Measurements from ENCODE around the gene TMEM240.
"Not testable (repeated sequence)": the region's sequence is repeated elsewhere in the genome, so short reads cannot be mapped to it uniquely, and the experiment has no call there.

Gene TMEM240

DNA sequence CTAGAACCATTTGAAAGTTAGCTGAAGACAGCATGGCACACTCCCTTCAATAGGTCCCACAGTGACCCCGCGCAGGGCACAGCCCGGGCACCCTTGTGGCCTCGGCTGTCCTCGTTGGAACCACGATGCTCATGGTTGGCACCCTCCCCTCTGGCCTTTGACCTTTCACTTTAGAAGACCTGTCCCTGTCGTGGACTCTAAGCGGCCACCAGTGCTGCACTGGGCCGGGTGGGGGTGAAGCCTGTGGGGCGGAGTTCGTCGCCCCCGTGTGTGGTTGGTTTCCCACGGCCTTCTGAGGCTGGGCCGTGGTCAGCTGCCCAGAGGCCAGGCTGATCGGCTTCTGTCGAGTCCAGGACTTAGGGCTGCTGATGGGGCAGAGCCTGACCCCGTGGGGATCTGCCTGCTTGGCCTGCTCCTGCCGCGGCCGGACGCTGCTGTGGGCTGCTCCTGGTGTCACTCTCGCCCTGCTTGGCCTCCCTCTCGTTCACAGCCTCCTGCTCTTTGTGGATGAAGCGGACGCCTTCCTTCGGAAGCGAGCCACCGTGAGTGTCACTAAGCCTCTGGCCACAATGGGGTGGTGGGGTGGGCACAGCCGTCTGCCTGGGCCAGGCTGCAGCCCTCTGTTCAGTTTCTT, 15.6 kb downstream of the TMEM240 start:
- DNase-seq (ENCODE audit: low spot score) = not testable (repeated sequence)

DNA sequence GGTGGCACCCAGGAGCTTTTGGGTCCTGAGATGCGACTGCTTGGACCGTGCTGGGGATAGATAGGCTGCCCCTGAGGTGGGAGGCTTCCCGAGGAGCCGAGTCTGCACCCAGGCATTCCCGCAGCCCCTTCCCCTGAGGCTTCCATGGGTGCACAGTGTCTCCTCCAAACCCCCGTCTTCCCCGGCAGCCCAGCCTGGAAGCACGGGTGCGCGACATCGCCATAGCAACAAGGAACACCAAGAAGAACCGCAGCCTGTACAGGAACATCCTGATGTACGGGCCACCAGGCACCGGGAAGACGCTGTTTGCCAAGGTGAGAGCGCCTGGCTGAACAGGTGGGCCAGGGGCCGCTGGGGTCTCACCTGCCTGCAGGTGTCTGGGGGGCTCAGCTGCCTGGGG, 16.8 kb downstream of the TMEM240 start:
- DNase-seq (ENCODE audit: low spot score) = not testable (repeated sequence)

DNA sequence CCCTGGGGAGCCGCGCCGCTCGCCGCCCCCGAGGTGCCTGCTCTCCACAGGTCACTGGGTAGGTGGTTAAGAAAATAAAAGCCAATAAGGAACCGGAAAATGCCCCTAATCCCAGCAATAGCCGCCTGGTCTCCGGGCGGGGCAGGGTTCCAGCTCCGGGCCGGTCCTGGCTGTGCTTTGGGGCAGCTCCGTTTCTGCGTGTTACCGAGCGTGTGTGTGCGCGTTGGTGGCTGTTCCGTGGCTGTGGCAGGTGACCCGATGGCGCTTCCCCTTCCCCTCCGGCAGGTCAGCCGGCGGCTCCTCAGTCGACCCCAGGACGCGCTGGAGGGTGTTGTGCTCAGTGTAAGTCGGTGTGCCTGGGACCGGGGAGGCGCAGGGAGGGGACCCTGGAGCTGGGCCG, 17.2 kb downstream of the TMEM240 start:
- not testable (repeated sequence) for DNase-seq (ENCODE audit: low spot score)

DNA sequence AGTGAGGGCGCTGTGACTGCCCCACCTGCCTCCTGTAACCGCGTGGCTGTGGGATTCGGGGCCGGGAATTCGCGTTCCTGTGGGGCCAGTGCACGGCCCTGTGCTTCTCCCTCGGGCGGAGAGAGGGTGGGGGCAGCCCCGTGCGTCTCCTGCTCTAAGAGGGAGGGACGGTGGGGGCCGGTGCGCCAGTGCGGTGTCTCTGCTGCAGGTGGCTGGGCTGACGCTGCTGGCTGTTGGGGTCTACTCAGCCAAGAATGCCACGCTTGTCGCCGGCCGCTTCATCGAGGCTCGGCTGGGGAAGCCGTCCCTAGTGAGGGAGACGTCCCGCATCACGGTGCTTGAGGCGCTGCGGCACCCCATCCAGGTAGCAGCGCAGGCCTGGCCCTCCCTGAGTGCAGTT, 17.9 kb downstream of the TMEM240 start:
- DNase-seq (ENCODE audit: low spot score) = not testable (repeated sequence)

DNA sequence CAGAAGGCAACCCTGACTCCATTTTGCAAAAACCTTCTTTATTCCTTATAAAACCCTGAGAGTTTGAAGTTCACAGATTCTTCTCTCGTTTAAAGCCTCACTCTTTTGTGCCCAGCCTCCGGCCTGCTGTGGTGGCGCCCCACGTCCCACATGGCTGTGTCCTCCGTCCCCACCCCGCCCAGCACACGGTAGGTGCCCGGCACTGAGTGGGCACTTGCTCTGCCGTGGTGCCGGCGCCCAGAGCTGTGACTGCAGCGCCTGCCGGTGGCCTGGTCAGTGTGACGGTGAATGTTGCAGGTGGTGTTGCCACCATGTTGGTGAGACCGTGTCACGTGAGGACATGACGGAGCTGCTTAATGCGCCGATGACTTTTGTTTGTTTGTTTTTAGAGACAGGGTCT, 19.1 kb downstream of the TMEM240 start:
- no peak for DNase-seq (ENCODE audit: low spot score)

DNA sequence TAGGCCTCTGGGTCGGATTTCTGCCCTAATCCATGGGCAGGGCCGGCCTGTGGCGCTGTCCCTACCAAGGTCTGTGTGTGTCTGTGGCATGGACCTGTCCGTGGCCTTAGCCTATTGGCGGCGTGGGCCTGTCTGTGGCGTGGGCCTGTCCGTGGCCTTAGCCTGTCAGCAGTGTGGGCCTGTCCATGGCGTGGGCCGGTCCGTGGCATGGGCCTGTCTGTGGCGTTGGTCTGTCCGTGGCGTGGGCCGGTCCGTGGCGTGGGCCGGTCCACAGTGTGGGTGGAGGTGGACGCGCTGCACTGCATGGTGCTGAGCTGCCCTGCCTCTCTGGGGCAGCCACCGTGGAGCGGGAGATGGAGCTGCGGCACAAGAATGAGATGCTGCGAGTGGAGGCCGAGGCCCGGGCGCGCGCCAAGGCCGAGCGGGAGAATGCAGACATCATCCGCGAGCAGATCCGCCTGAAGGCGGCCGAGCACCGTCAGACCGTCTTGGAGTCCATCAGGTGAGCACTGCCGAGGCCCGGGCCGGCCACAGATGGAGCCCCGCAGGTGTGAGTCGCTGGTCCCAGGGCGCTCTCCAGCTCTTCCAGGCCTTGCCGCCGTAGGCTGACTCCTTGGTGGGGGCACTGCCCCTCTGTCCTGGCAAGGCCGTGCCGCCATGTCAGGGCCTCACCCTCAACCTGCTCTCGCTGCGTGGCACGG, 20.5 kb downstream of the TMEM240 start:
- not testable (repeated sequence) for DNase-seq (ENCODE audit: low spot score)

DNA sequence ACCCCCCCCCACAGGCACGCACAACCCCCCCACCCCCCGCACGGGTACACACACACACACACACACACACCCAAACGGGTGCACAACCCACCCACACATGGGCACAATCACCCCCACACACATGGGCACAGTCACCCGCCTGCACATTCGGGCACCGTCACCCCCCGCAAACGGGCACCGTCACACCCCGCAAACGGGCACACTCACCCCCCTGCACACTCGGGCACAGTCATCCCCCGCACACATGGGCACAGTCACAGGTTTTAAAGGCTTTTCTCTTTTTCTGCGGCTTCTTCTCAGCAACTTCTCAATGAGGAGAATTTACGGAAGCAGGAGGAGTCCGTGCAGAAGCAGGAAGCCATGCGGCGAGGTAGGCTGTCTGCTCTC, 21.8 kb downstream of the TMEM240 start:
- not testable (repeated sequence) for DNase-seq (ENCODE audit: low spot score)

DNA sequence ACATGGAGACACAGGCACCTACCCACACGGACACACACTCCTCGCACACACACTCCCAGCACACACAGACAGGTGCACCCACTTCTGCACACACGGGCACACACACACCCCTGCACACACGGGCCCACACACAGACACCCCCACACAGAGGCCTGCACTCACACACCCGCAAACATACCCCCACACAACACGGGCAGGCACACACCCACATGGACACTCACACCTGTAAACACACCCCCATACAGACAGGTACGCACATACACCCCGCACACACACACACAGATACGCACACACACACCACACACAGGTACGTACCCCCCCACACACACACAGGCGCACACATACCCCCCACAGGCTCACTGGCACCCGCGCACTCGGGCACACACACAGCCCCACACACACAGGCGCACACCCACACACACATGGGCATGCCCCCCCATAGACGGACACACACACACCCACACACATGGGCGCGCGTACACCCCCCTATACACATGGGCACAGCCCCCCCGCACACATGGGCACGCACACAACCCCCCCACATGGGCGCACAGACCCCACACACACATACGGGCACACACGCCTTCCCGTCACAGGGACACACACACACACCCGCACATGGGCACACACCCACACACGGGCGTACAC, 22.3 kb downstream of the TMEM240 start:
- DNase-seq (ENCODE audit: low spot score) = no peak

DNA sequence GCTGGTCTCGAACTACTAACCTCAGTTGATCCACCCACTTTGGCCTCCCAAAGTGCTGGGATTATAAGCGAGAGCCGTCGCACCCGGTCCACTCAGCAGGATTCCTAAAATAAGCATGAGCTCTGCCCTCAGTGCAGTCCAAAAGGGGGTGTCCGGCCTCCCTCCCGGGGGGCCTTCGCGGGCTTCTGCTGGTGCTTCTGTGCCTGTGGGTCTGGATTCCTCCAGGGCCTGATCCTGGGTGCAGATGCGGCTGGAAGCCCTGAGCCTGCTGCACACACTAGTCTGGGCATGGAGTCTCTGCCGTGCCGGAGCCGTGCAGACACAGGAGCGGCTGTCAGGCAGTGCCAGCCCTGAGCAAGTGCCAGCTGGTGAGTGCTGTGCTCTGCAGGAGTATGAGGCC, 23.5 kb downstream of the TMEM240 start:
- not testable (repeated sequence) for DNase-seq (ENCODE audit: low spot score)

DNA sequence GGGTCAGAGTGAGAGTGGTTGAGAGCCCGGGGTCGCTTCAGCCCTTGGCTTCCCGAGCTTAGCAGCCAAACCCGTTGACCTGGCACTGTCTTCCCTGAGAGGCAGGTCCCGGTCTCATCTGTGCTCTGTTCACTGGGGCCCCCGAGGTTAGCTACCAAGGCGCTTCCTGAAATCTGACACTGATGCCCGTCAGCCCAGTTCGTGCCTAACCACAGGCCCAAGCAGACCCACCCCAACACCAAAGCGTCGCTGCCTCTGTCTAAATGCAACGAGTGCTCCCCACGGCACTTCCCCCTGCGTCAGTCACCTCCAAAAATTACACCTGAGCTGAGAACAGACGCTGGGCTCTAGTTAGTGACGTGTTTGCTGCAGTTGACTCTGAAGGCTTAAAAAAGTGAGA, 26.0 kb downstream of the TMEM240 start:
- not testable (repeated sequence) for DNase-seq (ENCODE audit: low spot score)

DNA sequence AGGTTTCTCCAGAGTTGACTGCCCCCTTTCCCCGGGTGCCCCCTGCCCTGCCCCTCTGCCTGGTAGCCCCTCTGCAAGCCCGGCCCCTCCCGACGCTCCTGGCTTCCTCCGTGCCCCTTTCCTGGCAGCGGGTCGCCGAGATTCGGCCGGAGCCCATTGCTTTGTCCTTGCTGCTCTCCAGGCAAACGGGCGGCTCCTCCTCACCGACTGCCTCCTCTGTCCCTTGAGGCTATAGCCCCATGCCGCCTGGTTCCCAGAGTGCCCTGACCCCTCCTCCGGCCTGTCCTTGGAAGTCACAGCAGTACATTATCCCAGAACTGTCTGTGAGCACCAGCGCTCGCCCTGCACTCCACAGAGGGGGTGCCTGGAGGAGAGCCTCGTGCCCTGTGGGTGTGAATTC, 26.7 kb downstream of the TMEM240 start:
- not testable (repeated sequence) for DNase-seq (ENCODE audit: low spot score)

DNA sequence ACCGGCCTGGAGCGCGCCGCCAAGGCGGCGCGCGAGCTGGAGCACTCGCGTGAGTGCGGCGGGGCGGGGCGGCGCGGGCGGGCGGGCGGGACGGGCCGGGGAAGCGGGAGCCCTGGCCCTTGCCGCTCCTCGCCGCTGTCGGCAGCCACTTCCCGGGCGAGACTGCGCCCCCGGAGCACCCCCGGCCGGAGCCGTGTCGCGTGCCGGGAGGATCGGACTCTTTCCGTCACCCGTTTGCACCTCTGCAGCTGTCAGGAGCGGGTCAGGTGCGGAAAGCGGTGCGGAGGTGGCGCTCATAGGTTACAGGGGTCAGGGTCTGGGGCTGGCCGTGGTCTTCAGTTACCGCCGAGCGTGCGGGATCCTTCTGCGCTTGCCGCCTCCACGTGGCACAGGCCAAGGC, 28.0 kb downstream of the TMEM240 start:
- not testable (repeated sequence) for DNase-seq (ENCODE audit: low spot score)

DNA sequence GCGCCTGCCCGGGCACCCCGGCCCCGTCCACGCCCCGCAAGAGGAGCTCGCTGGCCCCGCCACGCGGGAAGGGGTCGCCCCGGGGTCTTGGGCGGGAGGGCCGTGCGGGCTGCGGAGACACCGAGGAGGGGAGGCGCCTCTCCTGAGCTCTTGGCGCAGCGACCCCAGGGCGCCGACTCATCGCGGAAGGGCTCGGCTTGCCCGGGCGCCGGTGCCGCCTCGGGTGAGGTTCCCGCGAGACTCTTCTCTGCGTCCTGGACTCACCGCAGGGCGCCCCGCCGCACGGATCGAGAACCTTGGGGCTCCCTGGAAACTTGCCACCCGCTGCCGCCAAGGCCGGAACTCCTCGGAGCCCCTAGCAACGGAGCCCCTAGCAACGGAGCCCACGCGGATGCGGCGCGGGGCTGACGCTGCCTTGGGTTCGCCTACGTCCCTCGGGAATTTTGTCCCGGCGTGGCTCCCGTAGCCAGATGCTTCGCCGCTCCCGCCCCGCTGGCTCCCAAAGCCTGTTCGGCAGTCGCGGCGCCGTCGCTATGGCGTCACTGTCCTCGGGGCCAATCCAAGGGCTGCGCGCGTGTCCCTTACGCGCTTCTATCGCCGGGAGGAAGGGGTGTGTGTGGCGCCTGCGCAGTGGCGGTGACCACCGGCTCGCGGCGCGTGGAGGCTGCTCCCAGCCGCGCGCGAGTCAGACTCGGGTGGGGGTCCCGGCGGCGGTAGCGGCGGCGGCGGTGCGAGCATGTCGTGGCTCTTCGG, 28.7 kb downstream of the TMEM240 start, which contains the start of gene ATAD3A:
Gene ATAD3A (plus strand): TSS at position 630 of the 753 bp plus-strand sequence. CDS start 107 bp downstream, at position 737.
- DNase-seq (ENCODE audit: low spot score) = peak; percentile 99

DNA sequence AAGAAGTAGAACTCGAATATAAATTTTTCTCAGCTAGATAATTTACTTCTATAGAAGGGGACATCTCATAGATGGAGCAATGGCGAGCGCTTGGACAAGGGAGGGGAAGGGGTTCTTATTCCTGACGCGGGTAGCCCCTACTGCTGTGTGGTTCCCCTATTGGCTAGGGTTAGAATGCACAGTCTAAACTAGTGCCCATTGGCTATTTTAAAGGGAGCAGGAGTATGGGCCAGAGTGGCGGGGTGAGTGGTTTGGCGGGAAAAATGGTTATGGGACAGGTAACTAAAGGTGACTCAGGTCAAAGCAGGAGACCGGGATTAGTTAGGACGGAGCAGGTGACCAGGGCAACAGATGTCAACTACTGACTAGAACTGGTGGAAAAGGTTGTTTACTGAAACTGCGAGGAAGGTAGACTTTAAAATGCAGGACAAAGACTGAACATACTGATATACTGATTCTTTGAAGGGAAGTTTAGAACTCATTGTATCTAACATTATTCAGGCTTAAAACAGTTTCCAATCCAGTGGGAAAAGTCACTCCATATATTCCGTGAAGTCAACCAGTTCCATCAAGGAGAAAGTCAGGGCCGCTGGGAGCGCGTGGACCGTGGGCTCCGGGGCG, 29.4 kb downstream of the TMEM240 start:
- no peak for DNase-seq (ENCODE audit: low spot score)

DNA sequence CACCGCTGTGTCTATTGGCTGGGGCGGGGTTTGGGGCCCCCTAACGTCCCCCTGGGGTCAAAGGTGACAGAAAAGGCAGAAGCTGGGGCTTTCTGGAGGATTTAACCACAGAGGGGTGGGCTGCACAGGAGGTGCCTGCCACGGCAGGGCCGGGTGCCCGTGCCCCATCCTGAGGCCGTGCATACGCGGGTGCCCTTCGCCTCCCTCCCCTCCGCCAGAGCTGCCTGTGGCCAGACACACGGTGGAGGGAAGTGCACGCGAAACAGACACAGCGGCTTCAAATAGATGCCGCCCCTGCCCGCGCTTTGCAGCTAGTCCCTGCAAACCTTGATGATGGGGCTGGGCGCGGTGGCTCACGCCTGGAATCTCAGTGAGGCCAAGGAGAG, 31.0 kb downstream of the TMEM240 start:
- not testable (repeated sequence) for DNase-seq (ENCODE audit: low spot score)

DNA sequence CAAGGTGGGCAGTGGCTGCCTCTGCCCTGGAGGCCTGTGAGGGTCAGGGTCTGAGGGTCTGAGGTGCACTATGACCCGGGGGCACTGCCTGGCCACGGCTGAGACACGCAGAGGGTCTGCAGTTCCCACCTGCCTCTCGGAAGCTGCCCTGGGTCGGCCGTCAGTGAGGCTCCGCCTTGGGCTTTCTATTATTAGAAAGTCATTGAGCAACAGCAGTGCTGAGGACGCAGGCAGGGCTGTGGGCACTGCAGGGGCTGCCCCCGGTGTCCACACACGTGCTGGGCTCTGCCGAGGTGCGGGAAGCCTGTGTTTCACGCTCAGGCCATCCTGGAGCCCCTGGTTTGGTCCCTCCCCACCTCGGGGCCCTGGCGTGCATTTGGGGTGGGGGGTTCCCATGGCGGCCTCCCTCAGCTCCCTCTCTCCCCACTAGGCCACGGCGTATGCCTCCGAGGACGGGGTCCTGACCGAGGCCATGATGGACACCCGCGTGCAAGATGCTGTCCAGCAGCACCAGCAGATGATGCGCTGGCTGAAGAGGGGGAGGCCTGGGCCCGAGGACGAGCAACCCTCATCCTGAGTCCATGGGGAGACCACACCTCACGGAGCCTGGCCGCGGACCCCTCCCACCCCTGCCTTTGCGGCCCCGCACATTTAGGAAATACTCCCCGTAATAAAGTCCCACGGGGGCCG, 31.5 kb downstream of the TMEM240 start:
- DNase-seq (ENCODE audit: low spot score) = not testable (repeated sequence)

DNA sequence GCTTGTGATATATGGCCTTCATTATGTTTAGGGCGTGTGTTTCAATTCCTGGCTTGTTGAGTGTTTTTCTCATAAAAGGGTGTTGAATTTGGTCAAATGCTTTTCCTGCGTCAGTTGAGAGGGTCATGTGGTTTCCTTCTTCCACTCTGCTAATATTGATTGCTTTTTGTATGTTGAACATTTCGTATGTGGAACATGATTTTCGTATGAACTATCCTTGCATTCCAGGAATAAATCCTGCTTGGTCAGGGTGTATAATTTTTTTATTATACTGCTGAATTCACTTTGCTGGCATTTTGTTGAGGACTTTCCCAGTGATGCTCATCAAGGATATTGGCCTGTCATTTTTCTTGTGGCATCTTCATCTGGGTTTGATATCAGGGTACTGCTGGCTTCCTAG, 33.1 kb downstream of the TMEM240 start:
- no peak for DNase-seq (ENCODE audit: low spot score)

DNA sequence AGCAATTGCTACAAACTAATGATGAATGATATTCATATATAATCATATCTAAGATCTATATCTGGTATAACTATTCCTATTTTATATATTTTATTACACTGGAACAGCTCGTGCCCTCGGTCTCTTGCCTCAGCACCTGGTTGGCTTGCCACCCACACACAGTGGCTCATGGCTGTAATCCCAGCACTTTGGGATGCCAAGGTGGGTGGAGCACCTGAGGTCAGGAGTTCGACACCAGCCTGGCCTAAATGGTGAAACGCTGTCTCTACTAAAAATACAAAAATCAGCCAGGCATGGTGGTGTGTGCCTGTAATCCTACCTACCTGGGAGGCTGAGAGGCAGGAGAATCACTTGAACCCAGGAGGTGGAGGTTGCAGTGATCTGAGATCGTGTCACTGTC, 34.6 kb downstream of the TMEM240 start:
- DNase-seq (ENCODE audit: low spot score) = not testable (repeated sequence)

DNA sequence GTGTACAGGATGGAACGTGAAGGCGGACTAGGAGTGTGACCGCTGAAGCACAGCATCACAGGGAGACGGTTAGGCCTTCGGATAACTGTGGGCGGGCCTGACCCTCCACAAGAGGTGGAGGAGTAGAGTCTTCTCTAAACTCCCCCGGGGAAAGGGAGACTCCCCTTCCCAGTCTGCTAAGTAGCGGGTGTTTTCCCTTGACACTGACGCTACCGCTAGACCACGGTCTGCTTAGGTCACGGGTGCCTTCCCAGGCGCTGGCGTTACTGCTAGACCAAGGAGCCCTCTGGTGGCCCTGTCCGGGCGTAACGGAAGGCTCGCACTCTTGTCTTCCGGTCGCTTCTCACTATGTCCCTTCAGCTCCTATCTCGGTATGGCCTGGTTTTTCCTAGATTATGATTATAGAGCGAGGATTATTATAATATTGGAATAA, 35.0 kb downstream of the TMEM240 start:
- DNase-seq (ENCODE audit: low spot score) = not testable (repeated sequence)

DNA sequence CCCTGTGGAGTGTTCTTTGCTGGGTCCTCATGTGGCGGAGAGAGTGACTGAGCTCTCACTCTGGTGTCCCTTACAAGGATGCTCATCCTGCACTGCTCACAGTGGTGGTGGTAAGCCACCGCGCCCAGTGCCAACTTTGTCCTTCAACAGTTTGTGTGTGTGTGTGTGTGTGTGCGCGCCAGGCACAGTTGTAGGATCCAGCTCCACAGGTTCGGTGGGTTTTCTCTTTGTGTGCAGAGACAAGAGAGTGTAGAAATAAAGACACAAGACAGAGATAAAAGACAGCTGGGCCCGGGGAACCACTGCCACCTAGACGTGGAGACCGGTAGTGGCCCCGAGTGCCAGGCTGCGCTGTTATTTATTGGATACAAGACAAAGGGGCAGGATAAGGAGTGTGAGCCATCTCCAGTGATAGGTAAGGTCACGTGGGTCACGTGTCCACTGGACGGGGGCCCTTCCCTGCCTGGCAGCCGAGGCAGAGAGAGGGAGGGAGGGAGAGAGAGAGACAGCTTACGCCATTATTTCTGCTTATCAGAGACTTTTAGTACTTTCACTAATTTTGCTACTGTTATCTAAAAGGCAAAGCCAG, 35.6 kb downstream of the TMEM240 start:
- DNase-seq (ENCODE audit: low spot score) = peak; percentile 57

DNA sequence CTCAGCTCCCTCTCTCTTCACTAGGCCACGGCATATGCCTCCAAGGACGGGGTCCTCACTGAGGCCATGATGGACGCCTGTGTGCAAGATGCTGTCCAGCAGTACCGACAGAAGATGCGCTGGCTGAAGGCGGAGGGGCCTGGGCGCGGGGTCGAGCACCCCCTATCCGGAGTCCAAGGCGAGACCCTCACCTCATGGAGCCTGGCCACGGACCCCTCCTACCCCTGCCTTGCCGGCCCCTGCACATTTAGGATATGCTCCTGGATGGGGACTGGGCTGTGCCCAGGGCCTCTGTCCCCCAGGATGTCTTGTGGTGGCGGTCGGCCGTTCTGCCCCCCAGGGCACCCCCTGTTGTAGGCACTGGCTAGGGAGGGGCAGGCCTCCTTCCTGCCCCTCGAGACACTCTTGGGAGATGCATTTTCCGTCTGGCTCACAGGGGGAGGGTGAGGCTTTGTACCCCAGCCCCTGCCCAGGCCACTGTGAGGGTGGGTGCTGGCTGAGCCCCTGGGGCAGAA, 44.9 kb downstream of the TMEM240 start:
- DNase-seq (ENCODE audit: low spot score) = not testable (repeated sequence)
